Sciatic nerve (tissue), 2 donors: ENCODE measurements around the gene CHMP4A. TPM values are rescaled to one million over a fixed set of nuclear protein-coding genes. Genes with fewer than 3 reads are reported as not detected.
"Not testable (repeated sequence)": the region's sequence is repeated elsewhere in the genome, so short reads cannot be mapped to it uniquely, and the experiment has no call there.

Experiments used
- ATAC-seq: fragments of 200-7000 bp; cut with Tn5 transposase; one replicate; pipeline ENCODE4 v1.9.1; 2020; ENCODE audit warnings: mild to moderate bottlenecking, moderate library complexity
- DNase-seq: peaks from one replicate; pipeline ENCODE4 v3.0.0-alpha.2; 2020; ENCODE audit warnings: low spot score
- intact Hi-C: fragments of 100-400 bp; cut with DNase I; formaldehyde crosslinking; loops from one replicate; pipeline ENCODE4 v1.14.2; 2022
- total RNA-seq: library from RNA; stranded (reverse); fragmentation: NEBNext Ultra II Directional; extraction: Animal tissue kit (Norgen Biotek cat#: 25700); gene quantifications from one replicate; pipeline ENCODE4 v1.2.1, GENCODE V29; 2021
- donor health status: DM: no; HTN: no; CAD: no.
- donor health status: DM: no; HTN: no; CAD: no.

Gene CHMP4A
- total RNA-seq, 1 donor from 2014 or later: 56.4 TPM

DNA sequence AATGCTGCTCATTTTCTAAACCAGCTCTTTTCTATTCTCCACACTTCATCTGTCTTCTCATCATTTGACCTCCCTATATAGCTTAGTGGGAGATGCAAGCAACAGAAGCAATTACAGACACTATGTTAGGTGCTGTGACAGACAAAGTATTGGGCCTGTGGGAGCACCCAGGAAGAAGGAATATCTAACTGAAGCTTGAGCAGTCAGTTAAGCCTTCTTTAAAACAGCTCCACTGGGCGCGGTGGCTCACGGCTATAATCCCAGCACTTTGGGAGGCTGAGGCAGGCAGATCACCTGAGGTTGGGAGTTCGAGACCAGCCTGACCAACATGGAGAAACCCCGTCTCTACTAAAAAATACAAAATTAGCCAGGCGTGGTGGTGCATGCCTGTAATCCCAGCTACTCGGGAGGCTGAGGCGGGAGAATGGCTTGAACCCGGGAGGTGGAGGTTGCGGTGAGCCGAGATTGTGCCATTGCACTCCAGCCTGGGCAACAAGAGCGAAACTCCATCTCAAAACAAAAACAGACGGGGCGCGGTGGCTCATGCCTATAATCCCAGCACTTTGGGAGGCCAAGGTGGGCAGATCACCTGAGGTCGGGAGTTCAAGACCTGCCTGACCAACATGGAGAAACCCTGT lies 9.9 kb downstream of the CHMP4A start:
- DNase-seq, intact Hi-C loops, ATAC-seq: not testable (repeated sequence)

DNA sequence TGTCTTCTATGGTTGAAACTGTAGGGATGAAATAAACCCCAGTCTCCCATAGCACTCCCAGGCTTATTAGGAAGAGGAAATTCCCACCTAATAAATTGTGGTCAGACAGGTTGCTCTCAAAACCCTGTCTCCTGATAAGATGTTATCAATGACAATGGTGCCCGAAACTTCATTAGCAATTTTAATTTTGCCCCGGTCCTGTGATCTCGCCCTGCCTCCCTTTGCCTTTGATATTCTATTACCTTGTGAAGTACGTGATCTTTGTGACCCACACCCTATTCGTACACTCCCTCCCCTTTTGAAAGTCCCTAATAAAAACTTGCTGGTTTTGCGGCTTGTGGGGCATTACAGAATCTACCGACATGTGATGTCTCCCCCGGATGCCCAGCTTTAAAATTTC lies 10.8 kb downstream of the CHMP4A start:
- DNase-seq, ATAC-seq, intact Hi-C loops: not testable (repeated sequence)

DNA sequence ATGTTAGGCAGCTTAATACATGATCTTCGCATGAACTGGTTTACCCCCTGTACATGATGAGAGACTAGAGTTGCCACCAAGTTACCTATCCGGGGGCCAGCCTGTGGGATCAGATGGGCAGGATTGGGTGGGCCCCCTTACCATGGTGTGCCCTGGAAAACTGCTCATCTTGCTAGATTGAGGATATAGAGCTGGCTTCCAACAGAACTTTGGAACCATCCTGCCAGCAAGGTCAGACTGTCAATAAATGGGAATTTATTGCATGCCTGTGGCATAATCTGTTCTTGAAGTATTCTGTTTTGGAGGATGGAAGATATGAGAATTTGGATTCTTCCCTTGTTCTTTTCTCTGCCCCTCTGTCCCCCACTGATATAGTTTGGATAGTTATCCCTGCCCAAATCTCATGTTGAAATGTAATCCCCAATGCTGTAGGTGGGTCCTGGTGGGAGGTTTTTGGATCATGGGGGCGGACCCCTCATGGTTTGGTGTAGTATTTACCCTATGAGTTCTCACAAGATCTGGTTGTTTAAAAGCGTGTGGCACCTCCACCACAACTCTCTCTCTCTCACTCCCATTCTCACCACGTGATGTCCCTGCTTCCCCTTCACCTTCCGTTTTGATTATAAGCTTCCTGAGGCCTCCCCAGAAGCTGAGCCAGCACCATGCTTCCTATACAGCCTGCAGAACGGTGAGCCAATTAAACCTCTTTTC lies 14.3 kb downstream of the CHMP4A start:
- ATAC-seq: no peak
- intact Hi-C loops: no loop called here
- no peak for DNase-seq

DNA sequence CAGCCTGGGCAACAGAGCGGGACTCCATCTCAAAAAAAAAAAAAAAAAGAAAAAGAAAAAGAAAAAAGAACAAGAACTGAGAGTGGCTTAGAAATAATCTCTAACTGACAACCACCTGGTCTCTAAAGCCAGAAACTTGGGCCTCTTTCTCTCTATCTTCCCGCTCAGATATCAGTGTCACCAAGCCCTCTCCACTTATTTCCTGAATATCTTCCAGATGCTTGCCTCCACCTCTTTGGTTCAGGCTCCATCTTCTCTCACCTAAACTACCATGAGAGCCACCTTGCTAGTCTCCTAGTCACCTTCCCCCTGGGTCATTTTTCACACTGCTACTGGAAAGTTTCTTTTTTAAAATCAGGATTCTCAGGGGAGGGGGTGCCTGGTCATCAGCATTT lies 16.2 kb downstream of the CHMP4A start:
- no peak for ATAC-seq
- DNase-seq: no peak
- intact Hi-C loops: no loop called here

DNA sequence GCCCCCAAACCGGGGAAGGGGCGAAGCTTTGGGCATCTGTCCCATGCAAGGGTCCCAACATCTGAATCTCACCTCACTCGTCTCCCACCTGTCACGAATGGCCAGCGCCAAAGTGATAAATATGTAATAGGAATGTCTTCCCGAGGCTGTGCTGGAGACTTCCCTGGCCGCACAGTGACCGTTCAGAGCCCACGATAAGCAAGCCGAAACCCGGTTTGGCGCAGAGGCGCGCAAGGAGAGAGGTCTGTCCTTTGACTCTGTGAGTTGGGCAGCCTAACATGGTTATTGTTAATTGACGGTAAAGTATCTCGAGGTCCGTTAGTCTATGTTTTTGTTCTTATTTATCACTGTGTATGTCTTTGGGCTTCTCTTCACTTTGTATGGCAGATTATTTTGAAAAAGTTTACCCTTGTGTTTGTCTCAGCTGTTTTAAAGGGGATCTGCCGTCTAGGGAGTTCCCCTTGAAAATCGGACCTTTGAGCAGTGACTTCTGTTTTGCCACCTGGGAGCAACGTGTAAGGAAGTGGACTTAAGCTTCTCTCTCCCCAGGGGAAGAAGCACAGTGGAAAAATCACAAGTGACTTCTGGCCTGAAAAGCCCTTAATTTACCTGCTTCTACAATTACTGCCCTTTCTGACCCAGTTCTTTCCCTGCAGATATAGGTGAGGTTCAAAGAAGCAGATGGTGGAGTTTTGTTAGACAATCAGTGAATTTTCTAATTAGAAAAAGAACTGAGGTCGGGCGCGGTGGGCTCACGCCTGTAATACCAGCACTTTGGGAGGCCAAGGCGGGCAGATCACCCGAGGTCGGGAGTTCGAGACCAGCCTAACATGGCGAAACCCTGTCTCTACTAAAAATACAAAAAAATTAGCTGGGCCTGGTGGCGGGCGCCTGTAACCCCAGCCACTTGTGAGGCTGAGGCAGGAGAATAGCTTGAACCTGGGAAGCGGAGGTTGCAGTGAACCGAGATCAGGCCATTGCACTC lies 16.9 kb downstream of the CHMP4A start:
- ATAC-seq (peak; percentile 54), DNase-seq (no peak)
- intact Hi-C loops: no loop called here

DNA sequence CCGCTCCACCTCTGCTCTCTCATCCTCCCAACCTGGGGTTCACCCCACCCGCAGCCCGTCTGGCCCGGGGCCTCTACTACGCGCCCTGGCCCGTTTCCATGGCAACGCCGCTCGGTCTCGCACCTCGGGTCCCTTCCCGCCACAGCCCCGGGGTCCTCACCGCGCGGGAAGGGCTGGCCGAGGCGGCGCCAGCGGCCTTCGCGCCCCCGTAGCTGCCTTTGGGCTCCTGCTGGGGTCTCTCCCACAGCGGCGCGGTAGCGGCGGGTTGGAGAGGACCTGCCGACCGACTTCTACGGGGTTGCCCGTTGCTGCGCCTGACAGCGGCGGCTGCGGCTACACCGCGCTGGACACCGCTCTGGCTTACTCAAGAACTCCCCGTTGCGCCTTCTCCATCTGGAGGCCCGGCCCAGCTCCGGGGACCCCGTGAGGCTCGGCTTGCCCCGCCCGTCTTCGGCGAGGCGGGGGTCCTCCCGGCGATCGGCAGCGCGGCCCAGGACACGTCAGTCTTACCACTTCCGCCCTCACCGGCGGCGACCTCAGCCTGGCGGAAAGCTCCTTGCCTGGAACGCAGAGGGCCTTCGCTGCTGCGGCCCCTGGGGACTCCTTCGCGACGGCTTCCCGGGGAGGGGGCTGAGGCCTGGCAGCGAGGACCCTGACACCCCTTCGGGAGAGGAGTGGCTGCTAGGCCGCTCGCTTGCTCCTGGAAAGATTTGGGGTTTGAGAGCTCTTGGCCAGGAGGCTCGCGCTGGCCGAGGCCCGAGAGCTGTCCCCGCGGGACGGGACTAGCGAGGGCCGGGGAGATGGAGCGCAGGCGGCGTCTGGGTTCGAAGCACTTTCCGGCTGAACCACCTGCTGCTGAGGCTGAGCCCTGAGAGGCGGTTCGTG lies 17.9 kb downstream of the CHMP4A start, which contains the start of gene TM9SF1:
Gene TM9SF1 (minus strand): TSS at position 256 of the 885 bp plus-strand sequence. CDS start 422 bp downstream, outside the sequence.
- intact Hi-C loops: no loop called here

GRCh38 chr14:24194873-24195185 lies 18.5 kb downstream of the CHMP4A start:
- ATAC-seq (peak; percentile 1), DNase-seq (no peak)
- intact Hi-C loops: no loop called here

More for the DNA sequence above, 17.9 kb downstream of the CHMP4A start, which contains the start of gene TM9SF1:
- ATAC-seq (peak; percentile 96), DNase-seq (peak; percentile 92)

GRCh38 chr14:24194186-24194872 lies 19.0 kb downstream of the CHMP4A start:
- intact Hi-C loops: no loop called here

DNA sequence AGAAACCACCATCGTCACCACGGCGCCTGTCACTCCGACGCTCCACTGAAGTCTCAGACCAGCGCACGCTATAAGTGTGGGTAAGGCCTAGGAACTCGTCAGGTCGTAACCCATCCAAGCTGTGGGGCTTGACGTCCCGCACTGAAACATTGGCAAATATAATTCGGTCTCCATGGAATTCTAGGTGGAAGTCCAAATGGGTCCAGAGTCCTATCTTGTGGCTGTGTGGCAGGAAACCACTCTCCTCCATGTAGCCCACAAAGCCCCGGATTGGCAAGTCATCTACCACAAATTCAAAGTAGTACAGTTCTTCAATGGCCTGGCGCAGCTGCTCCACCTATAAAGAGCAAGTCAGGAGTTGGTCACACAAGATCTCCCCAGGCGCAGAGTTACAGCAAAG lies 20.4 kb downstream of the CHMP4A start:
- ATAC-seq: no peak
- DNase-seq: no peak
- intact Hi-C loops: no loop called here

More at GRCh38 chr14:24194186-24194872, 19.0 kb downstream of the CHMP4A start:
- ATAC-seq: no peak
- DNase-seq: no peak

DNA sequence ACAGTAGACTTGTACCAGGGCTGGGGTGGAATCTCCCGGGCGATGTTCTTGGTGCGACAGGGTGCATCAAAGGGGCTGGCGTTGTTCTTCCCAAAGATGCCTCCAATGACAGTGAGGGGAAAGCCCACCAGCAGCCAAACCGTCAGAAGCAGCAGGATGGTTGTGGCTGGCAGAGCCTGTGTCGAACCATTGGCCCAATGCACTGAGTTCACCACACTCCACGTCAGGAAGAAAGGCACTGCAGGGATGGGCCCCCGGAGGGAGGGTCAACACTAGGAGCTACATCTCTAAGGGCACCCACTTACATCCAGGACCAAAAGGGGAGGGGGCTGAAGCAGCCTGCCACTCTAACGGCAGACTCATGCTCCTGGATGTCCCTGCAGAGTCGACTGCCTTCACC lies 22.9 kb downstream of the CHMP4A start:
- intact Hi-C loops: no loop called here
- ATAC-seq (no peak), DNase-seq (no peak)

- ATAC-seq (no peak), DNase-seq (no peak)
- intact Hi-C loops: no loop called here
These were observed 23.8 kb downstream of the CHMP4A start for GRCh38 chr14:24189460-24189859.

DNA sequence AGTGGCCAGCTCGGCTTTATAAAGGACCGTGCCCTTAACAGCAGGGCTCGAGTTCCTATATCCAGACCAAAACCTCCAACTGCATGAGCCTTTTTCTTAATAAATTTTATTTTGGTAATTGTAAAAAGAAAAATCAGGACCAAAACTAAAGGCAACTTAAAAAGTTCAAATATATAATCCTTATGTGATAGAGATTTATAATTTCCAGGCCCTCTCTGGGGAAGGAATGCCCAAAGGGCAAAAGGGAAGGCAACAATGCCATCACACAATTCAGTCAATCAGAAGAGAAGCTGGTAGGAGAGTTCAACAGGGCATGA lies 24.3 kb downstream of the CHMP4A start:
- no peak for DNase-seq
- ATAC-seq: no peak
- intact Hi-C loops: no loop called here

GRCh38 chr14:24188251-24189058 lies 24.8 kb downstream of the CHMP4A start, which contains the start of gene IPO4:
TSS of gene IPO4 (minus strand) at chr14:24188816. CDS start at chr14:24188787, 29 bp downstream.
- ATAC-seq (peak; percentile 97), DNase-seq (peak; percentile 96)
- intact Hi-C loops: no loop called here

DNA sequence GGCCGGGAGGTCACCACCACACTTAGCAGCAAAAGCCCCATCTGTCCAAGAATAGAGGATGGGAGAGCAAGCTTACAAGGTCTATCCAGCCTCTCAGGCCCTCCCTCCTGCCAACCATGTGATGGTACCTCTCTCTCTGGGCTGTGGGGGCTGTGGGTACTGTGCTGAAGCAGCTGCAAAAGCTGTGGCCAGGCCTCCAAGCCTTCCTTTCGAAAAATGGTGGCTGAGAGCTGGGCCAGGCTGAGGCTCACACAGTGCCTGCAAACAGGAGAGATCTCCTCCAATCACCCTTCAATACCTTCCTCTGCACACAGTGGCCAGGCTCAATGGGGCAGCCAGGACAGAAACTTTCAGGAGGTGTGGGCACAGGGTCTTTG lies 25.8 kb downstream of the CHMP4A start:
- DNase-seq (no peak), ATAC-seq (no peak)
- intact Hi-C loops: no loop called here

DNA sequence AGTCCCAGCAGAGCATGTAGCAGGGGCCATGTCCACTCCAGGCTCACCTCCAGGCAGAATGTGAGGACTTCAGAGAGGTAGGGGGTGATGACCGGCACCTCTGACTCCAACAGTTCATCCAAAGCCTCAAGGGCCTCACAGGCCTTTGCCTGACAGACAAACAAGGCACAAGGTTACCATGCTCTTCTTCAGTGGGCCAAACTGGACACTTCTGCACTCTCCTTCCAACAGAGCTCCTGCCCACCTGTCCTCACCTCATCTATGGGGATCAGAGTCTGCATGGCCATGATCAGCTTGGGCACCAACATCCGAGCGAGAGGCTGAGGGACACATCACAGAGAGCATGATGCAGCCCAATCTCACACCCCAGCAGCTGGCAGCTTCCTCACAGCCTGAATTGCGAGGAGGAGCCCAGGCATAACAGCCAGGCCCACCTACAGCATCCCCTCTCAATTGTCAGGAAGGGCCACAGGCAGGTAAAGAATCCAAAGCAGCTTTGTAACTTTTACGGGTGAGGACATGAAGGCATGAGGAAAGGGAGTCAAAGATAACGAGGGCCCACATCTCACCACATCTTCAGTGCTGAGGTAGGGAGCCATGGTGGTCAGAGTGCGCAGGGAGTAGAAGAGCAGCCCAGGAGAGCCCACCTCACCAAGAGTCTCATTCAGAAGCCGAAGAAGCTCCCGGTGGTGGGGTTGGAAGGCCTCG lies 26.3 kb downstream of the CHMP4A start:
- DNase-seq: no peak

DNA sequence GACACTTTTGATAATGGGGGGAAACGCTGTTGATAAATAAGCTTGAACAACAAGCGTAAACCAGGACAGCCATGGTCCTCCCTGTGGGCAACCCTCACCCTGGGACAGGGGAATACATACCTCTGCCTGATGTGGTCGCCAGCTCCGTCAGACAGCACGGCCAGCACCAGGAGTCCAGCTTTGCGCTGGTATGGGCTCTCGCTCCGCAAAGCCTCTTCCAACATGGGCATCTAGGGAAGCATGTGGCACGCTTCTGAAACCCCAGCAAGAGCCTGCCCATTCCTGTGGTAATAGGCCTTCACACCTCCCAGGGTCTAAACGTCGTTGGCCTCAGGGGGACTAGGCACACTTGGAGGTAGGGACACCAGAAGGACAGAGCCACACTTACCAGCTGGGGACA lies 27.5 kb downstream of the CHMP4A start:
- intact Hi-C loops: no loop called here
- no peak for ATAC-seq
- DNase-seq: no peak

More for the DNA sequence above, 26.3 kb downstream of the CHMP4A start:
- intact Hi-C loops: no loop called here
- ATAC-seq: no peak

- intact Hi-C loops: no loop called here
- ATAC-seq: no peak
- DNase-seq: no peak
These were observed 28.3 kb downstream of the CHMP4A start for GRCh38 chr14:24185026-24185425.
